Medulla oblongata (tissue), 1 donor: ENCODE measurements around the gene RPP25L.

Experiments used
- DNase-seq: peaks from one replicate; pipeline ENCODE4 v3.0.0-alpha.2; 2015; ENCODE audit errors: extremely low spot score

Gene RPP25L

GRCh38 chr9:34637356-34638137 is 25.6 kb upstream of the RPP25L start, which contains the start of gene SIGMAR1:
Gene SIGMAR1, minus strand, starts transcription at chr9:34637787. Its CDS starts 90 bp downstream, at chr9:34637697.
- DNase-seq = peak; percentile 97

- DNase-seq = no peak
These were observed 25.0 kb upstream of the RPP25L start for GRCh38 chr9:34636791-34637355.

- no peak for DNase-seq
These were observed 23.7 kb upstream of the RPP25L start for GRCh38 chr9:34635556-34635955.

- no peak for DNase-seq
These were observed 22.8 kb upstream of the RPP25L start for GRCh38 chr9:34634551-34635248.

GRCh38 chr9:34633851-34634550 is 22.1 kb upstream of the RPP25L start:
- DNase-seq = peak; percentile 80

- no peak for DNase-seq
These were observed 21.3 kb upstream of the RPP25L start for GRCh38 chr9:34633166-34633565.

- DNase-seq = no peak
These were observed 18.7 kb upstream of the RPP25L start for GRCh38 chr9:34630402-34631154.

- DNase-seq = no peak
These were observed 17.6 kb upstream of the RPP25L start for GRCh38 chr9:34629491-34629808.

GRCh38 chr9:34628656-34629490 is 17.0 kb upstream of the RPP25L start, which contains the start of gene ARID3C:
Gene ARID3C, minus strand, starts transcription at chr9:34629066. Its CDS starts 1,052 bp downstream, at chr9:34628014.
- DNase-seq = no peak

GRCh38 chr9:34627716-34628655 is 16.1 kb upstream of the RPP25L start:
- no peak for DNase-seq

GRCh38 chr9:34625186-34625486 is 13.2 kb upstream of the RPP25L start:
- DNase-seq = no peak

- no peak for DNase-seq
These were observed 12.7 kb upstream of the RPP25L start for GRCh38 chr9:34624475-34625185.

- no peak for DNase-seq
These were observed 11.7 kb upstream of the RPP25L start for GRCh38 chr9:34623374-34624235.

GRCh38 chr9:34620061-34620994 is 8.4 kb upstream of the RPP25L start, which contains the start of gene DCTN3:
Gene DCTN3, minus strand, starts transcription at chr9:34620495. Its CDS starts 31 bp downstream, at chr9:34620464.
- DNase-seq = peak; percentile 97

- DNase-seq = no peak
These were observed 3.2 kb upstream of the RPP25L start for GRCh38 chr9:34615132-34615531.

- DNase-seq = peak; percentile 94
These were observed 992 bp upstream of the RPP25L start for GRCh38 chr9:34612788-34613390.
